Lung (tissue), 12 donors: Measurements from ENCODE around the gene TRIM39. TPM values are rescaled to one million over a fixed set of nuclear protein-coding genes. Genes with fewer than 3 reads are reported as not detected.

Experiments used
- ATAC-seq: fragments of 200-7000 bp; cut with Tn5 transposase; one replicate; pipeline ENCODE4 v1.9.1; 2020; ENCODE audit warnings: moderate number of reproducible peaks; ENCODE audit not compliant: insufficient read depth, low FRiP score
- DNase-seq, 3 donors: peaks; one replicate each; pipeline ENCODE4 v3.0.0-alpha.2; 2013 to 2017
- H3K27ac ChIP-seq, 2 donors: one replicate each; pipeline ENCODE4 v1.5.1; 2013; ENCODE audit warnings: mild to moderate bottlenecking in 2 of 2, moderate library complexity in 2 of 2, control low read depth in 1 of 2, inconsistent platforms in 1 of 2, low read depth in 1 of 2, low read length in 1 of 2
- H3K27me3 ChIP-seq, 3 donors: one replicate each; pipeline ENCODE4 v1.5.1; 2013; ENCODE audit warnings: low read length in 2 of 3; ENCODE audit not compliant: control insufficient read depth in 3 of 3, insufficient read depth in 3 of 3
- H3K36me3 ChIP-seq, 4 donors: one replicate each; pipeline ENCODE4 v1.5.1; 2013; ENCODE audit warnings: low read length in 4 of 4, mild to moderate bottlenecking in 1 of 4, moderate library complexity in 1 of 4; ENCODE audit not compliant: control insufficient read depth in 4 of 4, insufficient read depth in 4 of 4
- H3K4me1 ChIP-seq, 5 donors: one replicate each; pipeline ENCODE4 v1.5.1; 2013; ENCODE audit warnings: low read length in 5 of 5, mild to moderate bottlenecking in 2 of 5, moderate library complexity in 1 of 5; ENCODE audit not compliant: control insufficient read depth in 5 of 5, insufficient read depth in 5 of 5
- H3K4me3 ChIP-seq: one replicate; pipeline ENCODE4 v1.5.1; 2013; ENCODE audit warnings: mild to moderate bottlenecking, control low read depth, moderate library complexity
- H3K9ac ChIP-seq, 2 donors: one replicate each; pipeline ENCODE4 v1.5.1; 2013; ENCODE audit warnings: low read length in 2 of 2, control low read depth in 1 of 2; ENCODE audit not compliant: insufficient read depth in 1 of 2
- H3K9me3 ChIP-seq, 4 donors: one replicate each; pipeline ENCODE4 v1.5.1; 2013; ENCODE audit warnings: low read length in 3 of 4, mild to moderate bottlenecking in 1 of 4, moderate library complexity in 1 of 4; ENCODE audit not compliant: control insufficient read depth in 4 of 4, insufficient read depth in 3 of 4
- WGBS, 2 donors: extraction: QIAGEN DNeasy Blood & Tissue Kit; methylation state at CpG; one replicate each; pipeline ENCODE4 v1.1.7; 2013; 5-methylcytosine and 5-hydroxymethylcytosine counted together
- polyA plus RNA-seq, 2 donors: library from polyadenylated mRNA; stranded (reverse); fragments of 200-250 nt; gene quantifications; one replicate each; pipeline ENCODE4 v1.2.1, GENCODE V29; 2013
- total RNA-seq, 2 donors: library from RNA; depleted of rRNA in 1 of 2; stranded (reverse); fragments of >200 nt in 1 of 2; gene quantifications; one replicate each; pipeline ENCODE4 v1.2.1, GENCODE V29; 2014 to 2021
- TF ChIP-seq, protein P1 (sequence below): IDR thresholded peaks from 2 replicates; pipeline ENCODE4 v1.5.1; 2012; ENCODE audit warnings: mild to moderate bottlenecking; ENCODE audit errors: control extremely low read depth, extremely low read depth
- donor health status: control.
- donor health status: control.
- donor health status: Bipolar disorder and iron deficiency.
- donor health status: healthy.
- donor health status: DM: yes; HTN: yes; CAD: no.

Gene TRIM39
- total and polyA plus RNA-seq, 4 donors = 9.4 to 14.2 (median 11.3) TPM

DNA sequence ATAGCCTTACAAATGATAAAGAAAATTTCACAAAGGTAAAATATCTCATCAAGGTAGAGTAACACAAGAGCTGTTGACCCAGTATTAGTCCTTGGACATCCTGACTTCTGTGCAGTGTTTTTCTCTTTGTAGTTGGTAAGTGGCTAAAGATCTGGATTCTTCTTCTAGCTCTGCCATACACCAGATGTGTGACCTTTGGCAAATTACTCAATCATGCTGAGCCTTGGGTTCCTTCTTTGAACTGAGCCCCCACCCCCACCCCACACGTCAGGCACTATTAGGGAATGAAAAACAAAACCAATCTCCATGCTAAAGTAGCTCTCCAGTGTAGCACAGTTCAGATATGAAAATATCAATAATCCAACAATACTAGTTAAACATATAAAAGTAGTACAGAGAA, 15.1 kb upstream of the TRIM39 start:
- DNase-seq (no peak), ATAC-seq (no peak)
- Histone ChIP-seq H3K4me3 (no peak overlapping the region), H3K9me3 (no peaks in the 10 kb centered on the region), H3K27me3 (no peaks in the 10 kb centered on the region), H3K9ac (no peak overlapping the region), H3K4me1 (no peaks in the 10 kb centered on the region), H3K36me3 (peaks cover 1 to 18% (median 11%) of the 10 kb centered on the region in 4 donors), H3K27ac (no peak overlapping the region)
- TF ChIP-seq, protein P1, sequence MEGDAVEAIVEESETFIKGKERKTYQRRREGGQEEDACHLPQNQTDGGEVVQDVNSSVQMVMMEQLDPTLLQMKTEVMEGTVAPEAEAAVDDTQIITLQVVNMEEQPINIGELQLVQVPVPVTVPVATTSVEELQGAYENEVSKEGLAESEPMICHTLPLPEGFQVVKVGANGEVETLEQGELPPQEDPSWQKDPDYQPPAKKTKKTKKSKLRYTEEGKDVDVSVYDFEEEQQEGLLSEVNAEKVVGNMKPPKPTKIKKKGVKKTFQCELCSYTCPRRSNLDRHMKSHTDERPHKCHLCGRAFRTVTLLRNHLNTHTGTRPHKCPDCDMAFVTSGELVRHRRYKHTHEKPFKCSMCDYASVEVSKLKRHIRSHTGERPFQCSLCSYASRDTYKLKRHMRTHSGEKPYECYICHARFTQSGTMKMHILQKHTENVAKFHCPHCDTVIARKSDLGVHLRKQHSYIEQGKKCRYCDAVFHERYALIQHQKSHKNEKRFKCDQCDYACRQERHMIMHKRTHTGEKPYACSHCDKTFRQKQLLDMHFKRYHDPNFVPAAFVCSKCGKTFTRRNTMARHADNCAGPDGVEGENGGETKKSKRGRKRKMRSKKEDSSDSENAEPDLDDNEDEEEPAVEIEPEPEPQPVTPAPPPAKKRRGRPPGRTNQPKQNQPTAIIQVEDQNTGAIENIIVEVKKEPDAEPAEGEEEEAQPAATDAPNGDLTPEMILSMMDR = no peak
- 36 to 76% methylated on average over 1 of the region's 1 CpG for WGBS, 2 donors

DNA sequence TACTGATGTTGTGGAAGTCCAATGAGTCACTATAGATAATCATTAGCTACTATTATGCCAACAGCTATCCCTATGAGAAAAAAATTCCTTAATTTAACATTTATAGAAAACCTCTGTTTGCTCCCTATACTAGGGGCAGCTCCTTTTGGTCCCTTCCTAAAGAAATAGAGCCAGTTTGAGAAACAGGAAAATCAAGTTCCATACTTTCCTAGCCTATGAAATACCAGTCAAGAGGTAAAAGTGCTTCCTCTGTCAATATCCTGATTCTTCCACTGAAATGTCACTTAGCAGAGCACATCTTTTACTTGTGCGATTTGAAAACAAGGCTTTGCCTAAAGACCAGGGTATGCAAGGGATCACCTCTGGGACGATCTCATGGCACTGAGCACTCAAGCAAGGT, 14.5 kb upstream of the TRIM39 start:
- Histone ChIP-seq H3K9me3 (no peaks in the 10 kb centered on the region), H3K36me3 (peaks cover 0 to 18% (median 11%) of the 10 kb centered on the region in 4 donors), H3K27me3 (no peaks in the 10 kb centered on the region), H3K4me1 (no peaks in the 10 kb centered on the region), H3K9ac (no peak overlapping the region), H3K27ac (no peak overlapping the region), H3K4me3 (no peak overlapping the region)
- TF ChIP-seq, protein P1 = no peak
- 75 to 83% methylated on average over 2 of the region's 2 CpGs for WGBS, 2 donors
- DNase-seq = peak in 1 of 3 donors; percentile 29
- no peak for ATAC-seq

DNA sequence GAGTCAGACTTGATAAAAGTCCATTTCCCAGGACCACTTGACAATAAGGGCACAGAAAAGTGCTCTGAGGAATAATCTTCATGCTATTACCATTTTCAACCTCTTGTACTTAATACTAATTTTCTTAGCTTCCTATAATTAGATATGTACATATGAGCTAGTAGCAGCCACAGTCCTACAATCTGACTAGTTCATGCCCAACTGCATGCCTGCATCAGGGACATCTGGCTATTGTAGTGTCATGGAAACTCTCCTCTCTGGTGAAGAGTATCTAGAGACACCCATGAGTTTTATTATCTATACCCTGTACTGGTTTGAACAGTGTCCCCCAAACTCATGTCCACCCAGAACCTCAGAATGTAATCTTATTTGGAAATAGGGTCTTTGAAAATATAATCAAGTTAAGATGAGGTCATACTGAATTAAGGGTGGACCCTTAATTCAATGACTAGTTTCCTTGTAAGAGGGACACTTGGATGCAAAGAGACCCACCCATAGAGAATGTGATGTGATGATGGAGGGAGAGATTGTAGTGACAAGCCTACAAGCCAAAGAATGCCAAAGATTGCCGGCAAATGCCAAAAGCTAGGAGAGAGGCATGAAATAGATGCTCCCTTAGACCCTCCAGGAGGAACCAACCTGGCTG, 13.9 kb upstream of the TRIM39 start:
- Histone ChIP-seq H3K9ac (no peak overlapping the region), H3K9me3 (no peaks in the 10 kb centered on the region), H3K4me3 (no peak overlapping the region), H3K36me3 (peaks cover 0 to 18% (median 10%) of the 10 kb centered on the region in 4 donors), H3K4me1 (peaks cover 0 to 2% (median 0%) of the 10 kb centered on the region in 5 donors), H3K27me3 (no peaks in the 10 kb centered on the region), H3K27ac (no peak overlapping the region)
- ATAC-seq (no peak), DNase-seq (no peak)
- TF ChIP-seq, protein P1 = no peak
- 98 to 100% methylated on average over 1 of the region's 1 CpG for WGBS, 2 donors

DNA sequence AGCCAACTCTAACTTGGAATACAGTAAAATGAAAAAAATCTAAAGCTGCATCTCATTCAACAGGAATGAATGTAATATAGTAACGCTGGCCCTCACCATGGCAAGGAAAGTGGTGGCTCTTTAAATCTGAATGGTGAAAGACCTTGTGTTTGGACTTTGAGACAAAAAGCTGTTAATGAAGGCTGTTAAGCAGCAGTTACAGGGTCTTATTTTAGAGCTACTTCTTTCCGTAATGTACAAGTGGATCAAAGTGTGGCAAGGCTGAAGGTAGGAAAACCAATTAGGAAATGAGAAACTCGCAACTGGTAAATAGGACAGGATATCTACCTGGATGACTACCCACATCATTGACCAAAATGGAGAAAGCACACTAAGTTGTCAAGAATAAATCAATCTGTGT, 11.6 kb upstream of the TRIM39 start:
- ATAC-seq (no peak), DNase-seq (no peak)
- H3K4me3 ChIP-seq = no peak overlapping the region
- no peaks in the 10 kb centered on the region for H3K27me3 ChIP-seq
- peaks cover 0 to 7% (median 0%) of the 10 kb centered on the region in 5 donors for H3K4me1 ChIP-seq
- no peaks in the 10 kb centered on the region for H3K9me3 ChIP-seq
- no peak overlapping the region for H3K27ac ChIP-seq
- H3K36me3 ChIP-seq = peaks cover 0 to 16% (median 9%) of the 10 kb centered on the region in 4 donors
- 96 to 99% methylated on average over 3 of the region's 3 CpGs for WGBS, 2 donors
- TF ChIP-seq, protein P1 = no peak
- no peak overlapping the region for H3K9ac ChIP-seq
